NK-92 treated with Interleukin-12 subunit alpha and Interleukin-12 subunit beta, amount 100 ng/mL, for 24 hours (cell line): ENCODE data around the gene G2E3.
"Not testable (repeated sequence)": the region's sequence is repeated elsewhere in the genome, so short reads cannot be mapped to it uniquely, and the experiment has no call there.

Source experiments
- DNase-seq: peaks from one replicate; lab custom pipeline; 2025; lab: John Stamatoyannopoulos, UW

Gene G2E3

DNA sequence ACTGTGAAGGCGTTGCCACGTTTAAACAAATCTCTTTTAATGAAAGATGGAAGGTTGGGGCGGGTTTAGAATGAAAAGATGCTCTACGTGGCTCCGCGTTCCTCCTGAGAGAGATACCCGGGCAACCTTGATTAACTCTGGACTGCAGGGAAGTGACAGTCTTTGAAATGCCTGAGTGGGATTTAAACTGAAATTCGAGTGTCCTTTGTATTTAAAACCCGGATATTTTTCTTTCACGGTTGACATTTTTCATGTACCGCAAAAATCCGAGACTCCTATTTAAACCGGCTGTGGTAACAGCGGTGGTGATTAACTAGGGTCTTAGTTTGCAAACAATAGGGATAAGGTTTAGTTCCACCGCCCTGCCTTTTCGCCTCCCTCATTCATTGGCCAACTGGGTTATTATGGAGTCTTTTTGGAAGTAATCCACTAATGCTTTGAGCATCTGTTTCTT lies 707 bp downstream of the G2E3 start:
- DNase-seq, result no peak

DNA sequence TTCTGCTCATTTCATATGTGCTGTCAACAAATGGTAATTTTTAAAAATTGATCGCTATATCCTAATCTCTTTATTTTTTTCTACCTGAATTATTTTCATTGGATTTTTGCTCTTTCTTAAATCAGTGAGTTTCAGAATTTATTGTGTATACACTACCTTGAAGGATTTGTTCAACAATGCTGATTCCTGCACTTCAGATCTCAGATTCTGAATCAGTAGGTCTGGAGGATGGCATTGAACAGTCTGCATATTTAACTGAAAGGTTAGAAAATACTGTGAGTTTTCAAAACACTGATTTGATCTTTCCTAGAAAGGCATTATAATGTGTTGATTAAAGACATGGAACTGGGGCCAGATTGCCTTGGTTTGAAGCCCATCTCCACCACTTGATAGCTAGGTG lies 1.6 kb downstream of the G2E3 start:
- DNase-seq, result no peak

- no peak for DNase-seq
These were observed 5.4 kb downstream of the G2E3 start for GRCh38 chr14:30564235-30564867.

GRCh38 chr14:30564868-30565248 lies 5.9 kb downstream of the G2E3 start:
- DNase-seq, result no peak

DNA sequence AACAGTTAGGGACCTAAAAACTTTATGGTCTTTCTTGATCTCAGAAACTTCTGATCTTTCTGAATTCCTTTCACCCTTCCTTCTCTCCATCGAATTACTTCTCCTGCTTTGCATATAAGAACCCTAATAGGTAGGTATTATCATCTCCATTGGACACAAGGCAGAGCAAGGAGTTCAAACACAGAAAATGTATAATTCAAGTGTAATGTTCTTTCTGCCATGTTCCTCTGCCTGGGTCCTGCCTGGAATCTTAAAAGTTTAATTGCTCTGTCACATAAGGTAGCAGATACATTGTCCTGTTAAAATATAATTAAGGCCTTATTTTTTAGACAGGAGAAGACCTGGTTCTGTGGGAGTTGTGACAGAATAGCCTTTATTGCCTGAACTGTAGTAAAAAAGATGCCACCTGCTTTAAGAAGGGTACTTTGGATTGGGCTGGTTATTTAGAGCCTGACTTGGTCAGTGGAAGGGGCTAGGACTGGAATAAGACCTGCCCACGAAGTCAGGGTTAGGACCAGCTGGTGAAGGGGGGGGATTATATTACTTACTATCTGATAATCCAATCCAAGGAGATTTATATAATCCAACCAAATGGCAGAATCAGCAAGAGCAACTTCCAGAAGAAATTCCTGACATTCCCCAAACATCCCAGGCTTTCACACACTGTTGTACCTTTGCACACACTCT lies 10.4 kb downstream of the G2E3 start:
- no peak for DNase-seq

- no peak for DNase-seq
These were observed 10.9 kb downstream of the G2E3 start for GRCh38 chr14:30569903-30570226.

DNA sequence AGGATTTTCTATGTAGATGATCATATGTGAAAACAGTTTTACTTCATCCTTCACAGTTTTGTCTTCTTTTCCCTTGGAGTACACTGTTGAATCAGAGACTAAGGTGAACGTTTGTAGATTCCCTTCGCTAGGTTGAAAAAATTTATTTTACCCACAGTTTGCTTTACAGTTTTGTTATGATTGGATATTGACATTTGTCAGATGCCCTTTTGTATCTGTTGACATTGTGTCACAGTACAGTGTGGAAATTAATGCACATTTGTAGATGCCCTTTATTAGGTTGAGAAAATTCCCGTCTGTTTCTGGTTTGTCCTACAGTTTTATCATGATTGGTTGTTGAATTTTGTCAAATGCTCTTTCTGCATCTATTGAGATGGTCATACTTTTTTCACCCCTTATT lies 13.3 kb downstream of the G2E3 start:
- DNase-seq, result no peak

- DNase-seq, result no peak
These were observed 13.8 kb downstream of the G2E3 start for GRCh38 chr14:30572771-30573170.

- no peak for DNase-seq
These were observed 14.4 kb downstream of the G2E3 start for GRCh38 chr14:30573226-30573814.

DNA sequence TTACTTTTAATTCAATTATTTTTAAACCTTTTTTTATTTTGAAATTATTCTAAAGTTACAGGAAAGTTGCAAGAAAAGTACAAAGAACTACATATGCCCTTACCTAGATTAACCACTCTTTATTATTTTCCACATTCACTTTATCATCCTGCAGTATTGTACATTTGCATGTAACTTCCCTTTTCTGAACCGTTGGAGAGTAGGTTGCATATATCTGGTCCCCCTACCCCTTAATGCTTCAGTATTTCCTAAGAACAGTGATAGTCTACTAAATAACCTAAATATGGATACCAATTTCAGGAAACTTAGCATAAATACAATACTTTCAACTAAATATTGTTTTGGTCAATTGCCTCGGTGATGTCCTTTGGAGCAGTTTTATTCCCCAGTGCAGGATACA lies 15.0 kb downstream of the G2E3 start:
- no peak for DNase-seq

GRCh38 chr14:30574777-30575176 lies 15.8 kb downstream of the G2E3 start:
- not testable (repeated sequence) for DNase-seq

- DNase-seq, result not testable (repeated sequence)
These were observed 17.4 kb downstream of the G2E3 start for GRCh38 chr14:30576333-30576732.

- no peak for DNase-seq
These were observed 21.8 kb downstream of the G2E3 start for GRCh38 chr14:30580616-30581282.

- DNase-seq, result no peak
These were observed 22.3 kb downstream of the G2E3 start for GRCh38 chr14:30581283-30581625.

DNA sequence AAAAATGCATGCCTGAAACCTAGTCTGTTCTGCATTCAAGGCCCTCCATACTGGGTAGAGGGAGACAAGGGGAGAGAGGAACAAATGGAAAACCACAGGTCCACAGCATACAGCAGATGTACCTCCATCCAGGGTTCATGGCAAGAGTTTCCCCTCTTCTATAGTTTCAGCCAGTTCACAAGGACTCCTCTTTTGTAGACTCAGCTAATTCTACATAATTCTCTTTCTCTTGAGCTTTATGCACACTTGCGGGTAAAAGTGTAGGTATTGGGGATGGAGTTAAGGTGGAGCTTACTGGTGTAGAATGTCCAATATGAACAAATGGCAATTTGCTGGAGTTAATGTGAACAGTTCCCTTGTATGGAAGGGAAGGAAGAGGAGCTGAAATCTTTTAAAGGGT lies 23.4 kb downstream of the G2E3 start:
- DNase-seq, result no peak

DNA sequence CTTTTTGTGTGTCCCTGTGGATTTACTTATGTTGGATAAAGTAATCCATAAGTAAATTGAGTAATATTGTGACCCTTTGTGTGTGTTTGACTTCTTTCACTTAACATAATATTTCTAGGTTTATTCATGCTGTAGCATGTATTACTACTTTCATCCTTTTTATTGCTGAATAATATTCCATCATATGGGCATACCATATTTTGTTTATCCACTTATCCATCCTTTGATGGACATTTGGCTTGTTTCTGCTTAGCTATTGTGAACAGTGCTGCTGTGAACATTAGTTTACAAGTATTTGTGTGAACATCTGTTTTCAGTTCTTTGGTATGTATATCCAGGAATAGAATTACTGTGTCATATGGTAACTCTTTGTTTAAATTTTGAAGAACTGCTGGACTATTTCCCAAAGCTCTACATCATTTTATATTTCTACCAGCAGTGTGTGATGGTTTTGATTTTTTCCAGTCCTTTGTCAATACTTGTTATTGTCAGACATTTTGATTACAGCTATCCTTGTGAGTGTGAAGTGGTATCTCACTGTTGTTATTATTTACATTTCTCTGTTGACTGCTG lies 25.2 kb downstream of the G2E3 start:
- DNase-seq, result no peak

GRCh38 chr14:30585204-30585603 lies 26.2 kb downstream of the G2E3 start:
- no peak for DNase-seq

GRCh38 chr14:30587141-30587540 lies 28.2 kb downstream of the G2E3 start:
- no peak for DNase-seq

GRCh38 chr14:30588873-30589272 lies 29.9 kb downstream of the G2E3 start:
- no peak for DNase-seq

GRCh38 chr14:30596935-30597334 lies 38.0 kb downstream of the G2E3 start:
- no peak for DNase-seq

GRCh38 chr14:30597504-30597903 lies 38.5 kb downstream of the G2E3 start:
- no peak for DNase-seq

- DNase-seq, result no peak
These were observed 42.3 kb downstream of the G2E3 start for GRCh38 chr14:30600922-30601918.
